PC-3 (cell line): ENCODE data around the gene DNASE1. TPM values are rescaled to one million over a fixed set of nuclear protein-coding genes. Genes with fewer than 3 reads are reported as not detected.

Source experiments
- ATAC-seq: fragments of 200-7000 bp; cut with Tn5 transposase; 2 replicates; pipeline ENCODE4 v1.9.1; 2020; ENCODE audit warnings: mild to moderate bottlenecking, moderate library complexity
- BruUV-seq: library from RNA; stranded (reverse); fragments of 400-500 nt; replicated peaks from 2 replicates; lab custom pipeline; 2021; lab: Mats Ljungman, UMichigan
- CTCF ChIA-PET: fragments of 300-600 bp; sonication (Branson Sonifier 250); formaldehyde crosslinking; loops from one replicate; lab custom pipeline; 2022; ENCODE audit warnings: antibody characterized with exemption; lab: Charles Lee
- POLR2A ChIA-PET: fragments of 300-600 bp; sonication (Branson Sonifier 250); formaldehyde crosslinking; loops from one replicate; lab custom pipeline; 2022; ENCODE audit warnings: antibody characterized with exemption; ENCODE audit not compliant: unreplicated experiment; lab: Charles Lee
- DNase-seq: peaks from one replicate; pipeline ENCODE4 v3.0.0-alpha.2; 2015
- H2AFZ ChIP-seq: fragments of 300-600 bp; sonication (generic); 2 replicates; pipeline ENCODE4 v1.6.0; 2016; ENCODE audit warnings: antibody characterized with exemption, low read length
- H3F3A ChIP-seq: fragments of 300-600 bp; sonication (generic); one replicate; pipeline ENCODE4 v1.6.0; 2017; ENCODE audit warnings: antibody characterized with exemption, low read length, control low read depth, mild to moderate bottlenecking; ENCODE audit not compliant: unreplicated experiment
- H3K27ac ChIP-seq: fragments of 300-600 bp; sonication (generic); 2 replicates; pipeline ENCODE4 v1.5.1; 2016; ENCODE audit warnings: mild to moderate bottlenecking, low read length
- H3K27me3 ChIP-seq: fragments of 300-600 bp; sonication (generic); 2 replicates; pipeline ENCODE4 v1.6.1; 2016; ENCODE audit warnings: low read length, mixed read lengths
- H3K36me3 ChIP-seq: fragments of 300-600 bp; sonication (generic); 2 replicates; pipeline ENCODE4 v1.6.1; 2016; ENCODE audit warnings: low read depth, mixed run types, low read length, mixed read lengths
- H3K4me1 ChIP-seq: fragments of 300-600 bp; sonication (generic); 2 replicates; pipeline ENCODE4 v1.5.1; 2016; ENCODE audit warnings: low read length; ENCODE audit not compliant: insufficient read depth
- H3K4me2 ChIP-seq: fragments of 300-600 bp; sonication (generic); 2 replicates; pipeline ENCODE4 v1.6.0; 2016; ENCODE audit warnings: low read length
- H3K4me3 ChIP-seq: fragments of 300-600 bp; sonication (generic); 2 replicates; pipeline ENCODE4 v1.5.1; 2016; ENCODE audit warnings: mild to moderate bottlenecking, low read length, mixed read lengths
- H3K79me2 ChIP-seq: fragments of 300-600 bp; sonication (generic); 2 replicates; pipeline ENCODE4 v1.6.1; 2017; ENCODE audit warnings: low read length, mixed read lengths
- H3K9ac ChIP-seq: fragments of 300-600 bp; sonication (generic); 2 replicates; pipeline ENCODE4 v1.6.0; 2016; ENCODE audit warnings: mild to moderate bottlenecking, low read length
- H3K9me2 ChIP-seq: fragments of 300-600 bp; sonication (generic); replicated peaks from 2 replicates; pipeline ENCODE4 v1.6.1; 2016; ENCODE audit warnings: mixed run types, low read length, mixed read lengths
- H3K9me3 ChIP-seq: fragments of 300-600 bp; sonication (generic); 2 replicates; pipeline ENCODE4 v1.6.1; 2016; ENCODE audit warnings: low read length, mixed read lengths
- H4K20me1 ChIP-seq: fragments of 300-600 bp; sonication (generic); 2 replicates; pipeline ENCODE4 v1.6.1; 2016; ENCODE audit warnings: low read length, mixed read lengths
- CTCF ChIP-seq: fragments of 300-600 bp; sonication (generic); conservative IDR thresholded peaks from 2 replicates; pipeline ENCODE4 v1.5.1; 2017; ENCODE audit warnings: antibody characterized with exemption, low read depth, mild to moderate bottlenecking, low read length
- EZH2 ChIP-seq: fragments of 300-600 bp; sonication (generic); IDR thresholded peaks from one replicate; pipeline ENCODE4 v1.6.1; 2017; ENCODE audit warnings: antibody characterized with exemption, mild to moderate bottlenecking, low read length; ENCODE audit not compliant: unreplicated experiment
- EZH2phosphoT487 ChIP-seq: fragments of 300-600 bp; sonication (generic); IDR thresholded peaks from 2 replicates; pipeline ENCODE4 v1.6.1; 2018; ENCODE audit warnings: mild to moderate bottlenecking, antibody characterized with exemption, low read length, borderline replicate concordance
- intact Hi-C: fragments of 100-400 bp; cut with micrococcal nuclease; formaldehyde crosslinking; loops from 2 replicates; pipeline ENCODE4 v1.9.0; 2023
- total RNA-seq: library from RNA; depleted of rRNA; stranded (reverse); fragments of >200 nt; gene quantifications from 2 replicates; pipeline ENCODE4 v1.2.3, GENCODE V29; 2014

Gene DNASE1
- total RNA-seq, 1 experiment from 2014 or later: 14.0 TPM

GRCh38 chr16:3640207-3640606 is 14.3 kb upstream of the DNASE1 start:
- TF ChIP-seq EZH2phosphoT487 (no peak), EZH2 (no peak), CTCF (no peak)
- Histone ChIP-seq H2AFZ (no peak overlapping the region), H3F3A (peaks cover 2% of the 10 kb centered on the region), H3K9ac (no peak overlapping the region), H3K4me1 (peaks cover 13% of the 10 kb centered on the region), H3K4me2 (no peak overlapping the region), H4K20me1 (peaks cover 4% of the 10 kb centered on the region; the same call in 1 of the 2 replicates), H3K27me3 (no peaks in the 10 kb centered on the region), H3K9me3 (no peaks in the 10 kb centered on the region), H3K4me3 (no peak overlapping the region), H3K27ac (no peak overlapping the region), H3K9me2 (no peaks in the 10 kb centered on the region), H3K79me2 (no peaks in the 10 kb centered on the region), H3K36me3 (no peaks in the 10 kb centered on the region)
- intact Hi-C loops: no loop called here
- BruUV-seq: no TSS peak
- ChIA-PET CTCF (no interaction called here), POLR2A (interaction anchor here (0.7 kb wide), 1 partner anchor 21 kb away, joined by 3 read pairs; no protein-coding TSS in a partner anchor)
- ATAC-seq (no peak), DNase-seq (no peak)

- intact Hi-C loops: no loop called here
- CTCF ChIA-PET: no interaction called here
Observed at GRCh38 chr16:3640632-3641501, 13.6 kb upstream of the DNASE1 start.

More at GRCh38 chr16:3640632-3641501, 13.6 kb upstream of the DNASE1 start:
- H3K27me3 ChIP-seq: no peaks in the 10 kb centered on the region
- no peaks in the 10 kb centered on the region for H3K79me2 ChIP-seq
- H3K9ac ChIP-seq: no peak overlapping the region
- no peak overlapping the region for H3K27ac ChIP-seq
- peaks cover 19% of the 10 kb centered on the region for H3K4me1 ChIP-seq
- no TSS peak for BruUV-seq
- H3K9me3 ChIP-seq: no peaks in the 10 kb centered on the region
- peaks cover 4% of the 10 kb centered on the region; the same call in 1 of the 2 replicates for H4K20me1 ChIP-seq
- no peak overlapping the region for H2AFZ ChIP-seq
- H3K4me2 ChIP-seq: no peak overlapping the region
- ATAC-seq (no peak), DNase-seq (no peak)
- no peaks in the 10 kb centered on the region for H3K9me2 ChIP-seq
- H3K36me3 ChIP-seq: no peaks in the 10 kb centered on the region
- no peak overlapping the region for H3K4me3 ChIP-seq
- peaks cover 2% of the 10 kb centered on the region for H3F3A ChIP-seq
- POLR2A ChIA-PET: no interaction called here
- TF ChIP-seq EZH2: no peak
- no peak for TF ChIP-seq EZH2phosphoT487
- no peak for TF ChIP-seq CTCF
